ENCODE results near the gene ADAM11.

DNA sequence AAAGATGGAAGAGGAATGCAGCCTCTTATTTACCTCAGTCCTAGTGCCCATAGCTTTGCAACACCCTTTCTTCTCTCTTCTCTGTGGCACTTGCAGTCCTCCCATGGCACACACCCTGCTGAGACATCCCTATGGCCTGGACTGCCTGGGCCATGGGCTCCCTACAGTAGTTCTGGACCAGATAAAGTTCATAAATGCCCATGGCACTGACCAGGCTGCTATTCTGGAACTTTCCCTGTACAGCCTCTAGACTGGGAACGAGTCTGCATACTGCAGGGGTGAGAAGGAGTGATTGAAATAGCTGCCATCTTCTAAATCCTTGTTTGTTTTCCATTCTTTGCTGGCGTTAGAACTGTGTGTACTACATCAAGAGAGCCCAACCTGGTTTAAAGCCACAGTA, 24.5 kb upstream of the ADAM11 start:
- TF ChIP-seq, protein P1, sequence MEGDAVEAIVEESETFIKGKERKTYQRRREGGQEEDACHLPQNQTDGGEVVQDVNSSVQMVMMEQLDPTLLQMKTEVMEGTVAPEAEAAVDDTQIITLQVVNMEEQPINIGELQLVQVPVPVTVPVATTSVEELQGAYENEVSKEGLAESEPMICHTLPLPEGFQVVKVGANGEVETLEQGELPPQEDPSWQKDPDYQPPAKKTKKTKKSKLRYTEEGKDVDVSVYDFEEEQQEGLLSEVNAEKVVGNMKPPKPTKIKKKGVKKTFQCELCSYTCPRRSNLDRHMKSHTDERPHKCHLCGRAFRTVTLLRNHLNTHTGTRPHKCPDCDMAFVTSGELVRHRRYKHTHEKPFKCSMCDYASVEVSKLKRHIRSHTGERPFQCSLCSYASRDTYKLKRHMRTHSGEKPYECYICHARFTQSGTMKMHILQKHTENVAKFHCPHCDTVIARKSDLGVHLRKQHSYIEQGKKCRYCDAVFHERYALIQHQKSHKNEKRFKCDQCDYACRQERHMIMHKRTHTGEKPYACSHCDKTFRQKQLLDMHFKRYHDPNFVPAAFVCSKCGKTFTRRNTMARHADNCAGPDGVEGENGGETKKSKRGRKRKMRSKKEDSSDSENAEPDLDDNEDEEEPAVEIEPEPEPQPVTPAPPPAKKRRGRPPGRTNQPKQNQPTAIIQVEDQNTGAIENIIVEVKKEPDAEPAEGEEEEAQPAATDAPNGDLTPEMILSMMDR (IDR thresholded peaks at IDR 0.05): no peak
- no peak for TF ChIP-seq POLR2A (IDR thresholded peaks at IDR 0.05)

Data from gastroesophageal sphincter (tissue), 3 donors.